PFSK-1 (cell line): ENCODE results near the gene SLC5A5.

Experiments
- FOXP2 ChIP-seq: optimal IDR thresholded peaks from 2 replicates; pipeline ENCODE3; 2011; ENCODE audit warnings: borderline replicate concordance, control low read depth, inconsistent platforms; ENCODE audit not compliant: insufficient read depth; ENCODE audit errors: extremely low read length, extremely low read depth
- POLR2AphosphoS5 ChIP-seq: IDR thresholded peaks from 2 replicates; pipeline ENCODE4 v1.6.1; 2012; ENCODE audit warnings: low read depth, mild to moderate bottlenecking, control low read depth, low read length, moderate library complexity
- SIN3A ChIP-seq: IDR thresholded peaks from 2 replicates; pipeline ENCODE4 v1.6.1; 2012; ENCODE audit warnings: mild to moderate bottlenecking, low read length, moderate library complexity, borderline replicate concordance; ENCODE audit not compliant: insufficient read depth
- TAF1 ChIP-seq: IDR thresholded peaks from 2 replicates; pipeline ENCODE4 v1.6.1; 2012; ENCODE audit warnings: low read length, control low read depth, borderline replicate concordance; ENCODE audit not compliant: insufficient read depth
- TF ChIP-seq, protein P1 (sequence below), 2 experiments: IDR thresholded peaks; 2 replicates each; pipeline versions ENCODE4 v1.6.1 to v1.8.0; 2011 to 2012; ENCODE audit warnings: low read depth in 2 of 2, low read length in 2 of 2, control low read depth in 1 of 2, inconsistent platforms in 1 of 2, mild to moderate bottlenecking in 1 of 2, moderate library complexity in 1 of 2; ENCODE audit not compliant: insufficient read depth in 1 of 2

SLC5A5 gene

DNA sequence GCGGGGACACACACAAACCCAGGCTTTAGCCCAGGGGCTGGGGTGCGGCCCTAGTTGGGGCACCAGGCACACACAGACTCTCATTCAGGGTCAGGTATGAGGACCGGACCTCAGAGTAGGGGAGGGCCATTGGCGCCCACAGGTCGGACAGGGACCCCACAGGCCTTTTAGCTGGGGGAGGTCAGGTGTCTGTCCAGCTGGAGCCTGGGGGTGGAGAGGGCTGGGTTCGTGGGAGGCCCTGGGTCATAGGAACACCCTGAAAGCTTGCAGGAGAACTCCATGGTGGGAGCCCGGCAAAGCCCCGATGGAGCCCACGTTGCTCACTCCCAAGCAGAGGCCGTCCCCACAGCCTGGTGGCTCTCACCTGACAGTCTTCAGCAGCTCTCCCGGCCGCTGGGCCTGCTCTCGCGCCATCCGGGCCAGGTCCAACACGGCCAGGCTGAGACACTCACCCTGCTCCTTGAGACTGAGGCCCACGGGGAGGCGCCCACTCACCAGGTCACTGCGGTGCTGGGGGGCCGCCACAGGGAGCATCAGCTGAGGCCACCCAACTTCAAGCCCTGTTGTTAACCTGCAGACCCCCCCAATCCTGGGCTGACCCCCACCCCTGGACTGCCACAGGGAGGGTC is 29.0 kb upstream of the SLC5A5 start:
- TF ChIP-seq TAF1, result no peak
- no peak for TF ChIP-seq SIN3A
- TF ChIP-seq POLR2AphosphoS5, result no peak; the same call in 1 of the 2 replicates
- TF ChIP-seq FOXP2, result no peak
- TF ChIP-seq, protein P1, sequence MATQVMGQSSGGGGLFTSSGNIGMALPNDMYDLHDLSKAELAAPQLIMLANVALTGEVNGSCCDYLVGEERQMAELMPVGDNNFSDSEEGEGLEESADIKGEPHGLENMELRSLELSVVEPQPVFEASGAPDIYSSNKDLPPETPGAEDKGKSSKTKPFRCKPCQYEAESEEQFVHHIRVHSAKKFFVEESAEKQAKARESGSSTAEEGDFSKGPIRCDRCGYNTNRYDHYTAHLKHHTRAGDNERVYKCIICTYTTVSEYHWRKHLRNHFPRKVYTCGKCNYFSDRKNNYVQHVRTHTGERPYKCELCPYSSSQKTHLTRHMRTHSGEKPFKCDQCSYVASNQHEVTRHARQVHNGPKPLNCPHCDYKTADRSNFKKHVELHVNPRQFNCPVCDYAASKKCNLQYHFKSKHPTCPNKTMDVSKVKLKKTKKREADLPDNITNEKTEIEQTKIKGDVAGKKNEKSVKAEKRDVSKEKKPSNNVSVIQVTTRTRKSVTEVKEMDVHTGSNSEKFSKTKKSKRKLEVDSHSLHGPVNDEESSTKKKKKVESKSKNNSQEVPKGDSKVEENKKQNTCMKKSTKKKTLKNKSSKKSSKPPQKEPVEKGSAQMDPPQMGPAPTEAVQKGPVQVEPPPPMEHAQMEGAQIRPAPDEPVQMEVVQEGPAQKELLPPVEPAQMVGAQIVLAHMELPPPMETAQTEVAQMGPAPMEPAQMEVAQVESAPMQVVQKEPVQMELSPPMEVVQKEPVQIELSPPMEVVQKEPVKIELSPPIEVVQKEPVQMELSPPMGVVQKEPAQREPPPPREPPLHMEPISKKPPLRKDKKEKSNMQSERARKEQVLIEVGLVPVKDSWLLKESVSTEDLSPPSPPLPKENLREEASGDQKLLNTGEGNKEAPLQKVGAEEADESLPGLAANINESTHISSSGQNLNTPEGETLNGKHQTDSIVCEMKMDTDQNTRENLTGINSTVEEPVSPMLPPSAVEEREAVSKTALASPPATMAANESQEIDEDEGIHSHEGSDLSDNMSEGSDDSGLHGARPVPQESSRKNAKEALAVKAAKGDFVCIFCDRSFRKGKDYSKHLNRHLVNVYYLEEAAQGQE (IDR thresholded peaks at IDR 0.05; ENCODE audit: insufficient read depth in 1 of 2, low read depth in 2 of 2, low read length in 2 of 2), result no peak

DNA sequence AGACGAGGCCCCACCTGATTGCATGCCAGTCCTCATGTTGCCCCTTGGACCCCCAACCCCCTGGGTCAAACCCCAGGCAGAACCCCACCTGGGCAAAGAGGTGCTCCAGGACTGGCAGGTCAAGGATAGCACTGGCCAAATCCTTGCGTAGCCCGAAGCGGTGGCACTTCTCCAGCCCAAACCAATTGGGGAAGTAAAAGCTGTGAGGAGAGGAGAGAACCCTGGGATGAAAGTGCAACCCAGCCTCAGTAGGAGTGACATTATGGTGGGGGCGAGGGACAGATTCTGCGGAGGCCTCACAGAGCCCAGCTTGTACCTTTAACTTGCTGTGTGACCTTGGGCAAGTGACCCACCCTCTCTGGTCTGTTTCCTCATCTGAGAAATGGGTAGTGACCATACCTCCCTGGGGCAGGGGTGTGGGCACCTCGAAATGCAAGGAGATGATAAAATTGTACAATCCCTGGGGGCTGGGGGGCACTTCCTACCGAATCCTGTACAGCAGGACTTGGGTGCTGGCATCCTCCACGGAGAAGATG is 28.4 kb upstream of the SLC5A5 start:
- TF ChIP-seq, protein P1 (IDR thresholded peaks at IDR 0.05; ENCODE audit: insufficient read depth in 1 of 2, low read depth in 2 of 2, low read length in 2 of 2), result no peak
- TF ChIP-seq FOXP2, result no peak
- no peak for TF ChIP-seq SIN3A
- TF ChIP-seq TAF1, result no peak
- no peak for TF ChIP-seq POLR2AphosphoS5

DNA sequence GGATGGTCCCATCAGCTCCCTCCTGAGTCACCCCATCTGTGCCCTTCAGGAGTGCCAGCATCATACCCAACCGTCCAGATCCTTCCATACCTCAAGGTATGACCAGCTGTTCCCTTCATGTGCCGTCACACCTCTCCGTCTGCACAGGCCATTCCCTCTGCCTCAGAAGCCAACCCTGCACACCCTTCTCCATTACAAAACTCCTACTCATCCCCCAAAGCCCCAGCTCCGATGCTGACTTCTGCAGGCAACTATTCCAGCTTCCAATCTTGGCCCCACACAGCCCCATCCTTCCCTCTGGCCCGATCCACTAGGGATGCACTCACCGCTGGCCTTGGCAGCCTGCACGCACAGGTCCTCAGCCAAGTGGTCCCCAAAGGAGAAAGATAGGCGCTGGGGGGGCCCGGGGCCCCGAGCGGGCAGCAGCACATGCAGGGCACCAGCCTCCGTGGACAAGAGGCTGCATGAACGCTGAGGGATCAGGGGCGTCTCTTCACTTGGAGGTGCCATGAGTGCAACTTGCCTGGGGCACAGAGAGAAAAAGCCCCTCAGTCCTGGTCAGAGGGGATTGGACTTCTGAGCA is 27.7 kb upstream of the SLC5A5 start:
- TF ChIP-seq SIN3A, result no peak
- TF ChIP-seq FOXP2, result no peak
- 0 out of 2 replicates have a peak, but pooled peaks have one; percentile 27 for TF ChIP-seq POLR2AphosphoS5
- TF ChIP-seq TAF1, result no peak
- TF ChIP-seq, protein P1 (IDR thresholded peaks at IDR 0.05; ENCODE audit: insufficient read depth in 1 of 2, low read depth in 2 of 2, low read length in 2 of 2), result no peak

DNA sequence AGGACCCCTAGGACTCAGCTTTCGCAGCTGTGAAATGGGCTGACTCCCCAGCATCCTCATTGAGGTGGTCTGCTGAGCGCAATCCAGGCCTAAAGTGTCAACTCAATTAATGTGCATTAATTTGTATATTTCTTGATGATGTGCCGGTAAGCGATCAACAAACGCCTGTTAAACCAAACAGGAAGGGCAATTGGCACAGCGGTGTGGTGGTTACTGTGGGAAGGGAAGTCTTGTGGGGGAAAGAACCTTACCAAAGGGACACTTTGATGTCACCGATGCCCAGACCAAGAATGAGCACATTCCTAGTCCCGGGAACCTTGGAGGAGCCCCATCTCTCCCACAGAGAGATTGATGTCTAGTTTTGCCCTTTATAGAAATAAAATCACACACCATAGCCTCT is 25.6 kb upstream of the SLC5A5 start:
- TF ChIP-seq POLR2AphosphoS5, result no peak
- TF ChIP-seq, protein P1 (IDR thresholded peaks at IDR 0.05; ENCODE audit: insufficient read depth in 1 of 2, low read depth in 2 of 2, low read length in 2 of 2), result no peak
- no peak for TF ChIP-seq SIN3A
- TF ChIP-seq FOXP2, result no peak
- no peak for TF ChIP-seq TAF1
